ENCODE data around the gene INPP5B. TPM values are rescaled to one million over a fixed set of nuclear protein-coding genes. Genes with fewer than 3 reads are reported as not detected.

The INPP5B gene
- total and polyA plus RNA-seq, 11 donors, result 6.5 to 16.2 (median 12.1) TPM

- Histone ChIP-seq H3K36me3 (peaks cover 0 to 60% (median 20%) of the 10 kb centered on the region in 9 donors), H3K4me1 (peaks cover 0 to 91% (median 20%) of the 10 kb centered on the region in 12 donors), H3K4me3 (no peak overlapping the region), H3K27ac (peak overlapping the region in 1 of 12 donors; percentile 77), H3K27me3 (no peaks in the 10 kb centered on the region), H3K9me3 (no peaks in the 10 kb centered on the region)
- ATAC-seq (no peak), DNase-seq (no peak)
- intact Hi-C loops (cut with DNase I), result loop anchor here in 2 of 10 donors (10.0 kb wide), 2 partner anchors 46 to 156 kb away; partner anchors contain the start of genes C1orf122 (in 1 of the 2), CDCA8 (in 1 of the 2) and YRDC (in 1 of the 2)
- no peak for TF ChIP-seq POLR2A (IDR thresholded peaks at IDR 0.05)
- TF ChIP-seq CTCF (IDR thresholded peaks at IDR 0.05), result no peak
Measured at GRCh38 chr1:37851262-37851661, 95.6 kb downstream of the INPP5B start.

GRCh38 chr1:37850352-37850955, 96.4 kb downstream of the INPP5B start:
- Histone ChIP-seq H3K36me3 (peaks cover 0 to 52% (median 19%) of the 10 kb centered on the region in 9 donors), H3K27me3 (no peaks in the 10 kb centered on the region), H3K9me3 (no peaks in the 10 kb centered on the region), H3K4me1 (peaks cover 0 to 91% (median 14%) of the 10 kb centered on the region in 12 donors), H3K27ac (peak overlapping the region in 1 of 12 donors; percentile 77), H3K4me3 (no peak overlapping the region)
- no peak for ATAC-seq
- intact Hi-C loops (cut with DNase I), result loop anchor here in 2 of 10 donors (10.0 kb wide), 2 partner anchors 46 to 156 kb away; partner anchors contain the start of genes C1orf122 (in 1 of the 2), CDCA8 (in 1 of the 2) and YRDC (in 1 of the 2)
- WGBS, 4 donors, result 89 to 93% (median 90%) methylated on average over 6 of the region's 6 CpGs
- no peak for DNase-seq
- TF ChIP-seq CTCF (IDR thresholded peaks at IDR 0.05) (no peak), POLR2A (IDR thresholded peaks at IDR 0.05) (no peak)

GRCh38 chr1:37849480-37849879, 97.4 kb downstream of the INPP5B start:
- no peak for DNase-seq
- no peak overlapping the region for H3K4me3 ChIP-seq
- no peaks in the 10 kb centered on the region for H3K27me3 ChIP-seq
- intact Hi-C loops (cut with DNase I), result no loop called here
- H3K4me1 ChIP-seq, result peaks cover 0 to 95% (median 12%) of the 10 kb centered on the region in 12 donors
- TF ChIP-seq CTCF (IDR thresholded peaks at IDR 0.05), result no peak
- no peak for TF ChIP-seq POLR2A (IDR thresholded peaks at IDR 0.05)
- peak overlapping the region in 1 of 12 donors; percentile 77 for H3K27ac ChIP-seq
- H3K9me3 ChIP-seq, result no peaks in the 10 kb centered on the region
- 94 to 98% (median 96%) methylated on average over 3 of the region's 3 CpGs for WGBS, 4 donors
- peaks cover 0 to 42% (median 9%) of the 10 kb centered on the region in 9 donors for H3K36me3 ChIP-seq
- ATAC-seq, result no peak

DNA sequence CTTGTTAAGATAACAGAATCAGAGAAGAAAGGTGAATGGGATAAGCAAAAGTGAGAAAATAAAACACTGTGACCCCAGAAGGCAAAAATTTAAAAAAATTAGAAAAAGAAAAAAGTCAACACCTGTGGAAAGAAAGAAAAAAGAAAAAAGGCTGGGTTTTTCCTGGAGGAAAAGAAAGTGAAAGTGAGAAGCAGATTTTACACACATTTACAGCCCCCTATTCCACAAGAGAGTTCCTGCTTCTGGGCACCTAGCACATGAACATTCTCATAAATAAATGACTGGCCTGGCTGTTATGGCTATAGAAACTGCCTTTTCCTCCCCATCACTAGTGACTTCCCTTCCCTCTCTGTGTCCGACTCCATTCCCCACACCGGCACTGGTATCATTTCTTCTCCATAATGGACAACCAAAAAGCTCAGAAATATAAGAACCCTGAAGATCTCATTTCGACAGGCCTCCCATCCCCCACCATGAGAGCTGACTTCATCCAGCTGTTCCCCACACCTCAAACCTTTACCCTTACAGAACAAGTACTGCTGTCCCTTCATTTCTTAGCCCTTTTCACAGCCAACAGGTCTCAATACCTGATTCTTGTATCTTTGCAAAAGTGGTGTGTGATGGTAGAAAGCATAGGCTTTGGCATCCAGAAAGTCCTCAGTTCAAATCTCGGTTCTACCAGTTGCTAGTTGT, 100.1 kb downstream of the INPP5B start:
- intact Hi-C loops (cut with DNase I), result no loop called here
- 76 to 89% (median 82%) methylated on average over 4 of the region's 4 CpGs for WGBS, 4 donors
- ATAC-seq, result no peak
- peak overlapping the region in 1 of 12 donors; percentile 66 for H3K27ac ChIP-seq
- peaks cover 0 to 78% (median 7%) of the 10 kb centered on the region in 12 donors for H3K4me1 ChIP-seq
- peak overlapping the region in 1 of 12 donors; percentile 12 for H3K4me3 ChIP-seq
- TF ChIP-seq POLR2A (IDR thresholded peaks at IDR 0.05) (no peak), CTCF (IDR thresholded peaks at IDR 0.05) (no peak)
- no peak for DNase-seq
- H3K36me3 ChIP-seq, result peaks cover 0 to 26% (median 0%) of the 10 kb centered on the region in 9 donors
- no peaks in the 10 kb centered on the region for H3K27me3 ChIP-seq
- no peaks in the 10 kb centered on the region for H3K9me3 ChIP-seq

Measured in heart left ventricle (tissue), 16 donors.